Fibroblast of pulmonary artery (primary cell): ENCODE data around the gene DGKD.

Experiments used
- DNase-seq: peaks from one replicate; pipeline ENCODE4 v3.0.0-alpha.2; 2010; ENCODE audit warnings: low read depth
- H3K4me3 ChIP-seq: replicated peaks from 2 replicates; pipeline ENCODE4 v1.5.1; 2011; ENCODE audit warnings: low read depth, mild to moderate bottlenecking, control low read depth, low read length, moderate library complexity
- CTCF ChIP-seq: IDR thresholded peaks from 2 replicates; pipeline ENCODE4 v1.5.1; 2011; ENCODE audit warnings: mild to moderate bottlenecking, control low read depth, low read length, inconsistent platforms; ENCODE audit errors: missing control alignments

The DGKD gene

GRCh38 chr2:233410196-233410760 lies 56.0 kb downstream of the DGKD start:
- TF ChIP-seq CTCF: no peak
- H3K4me3 ChIP-seq: no peak overlapping the region
- DNase-seq: no peak

- no peak for TF ChIP-seq CTCF
- H3K4me3 ChIP-seq: no peak overlapping the region
- no peak for DNase-seq
These were observed 56.9 kb downstream of the DGKD start for GRCh38 chr2:233411162-233411561.

- no peak for DNase-seq
- H3K4me3 ChIP-seq: no peak overlapping the region
- no peak for TF ChIP-seq CTCF
These were observed 58.1 kb downstream of the DGKD start for GRCh38 chr2:233412405-233412804.

GRCh38 chr2:233413046-233413445 lies 58.8 kb downstream of the DGKD start:
- H3K4me3 ChIP-seq: no peak overlapping the region
- DNase-seq: peak; percentile 65
- TF ChIP-seq CTCF: no peak

GRCh38 chr2:233413559-233414272 lies 59.4 kb downstream of the DGKD start:
- H3K4me3 ChIP-seq: no peak overlapping the region
- TF ChIP-seq CTCF: no peak
- peak; percentile 79 for DNase-seq

- no peak for TF ChIP-seq CTCF
- no peak for DNase-seq
- H3K4me3 ChIP-seq: no peak overlapping the region
These were observed 60.0 kb downstream of the DGKD start for GRCh38 chr2:233414273-233414654.
